ENCODE data around the gene GLT8D1. TPM values are rescaled to one million over a fixed set of nuclear protein-coding genes. Genes with fewer than 3 reads are reported as not detected.

The GLT8D1 gene
- total and polyA plus RNA-seq, 2 donors (not counting 1 experiment from before 2014, with no cell fraction given) = 116 to 160 TPM

DNA sequence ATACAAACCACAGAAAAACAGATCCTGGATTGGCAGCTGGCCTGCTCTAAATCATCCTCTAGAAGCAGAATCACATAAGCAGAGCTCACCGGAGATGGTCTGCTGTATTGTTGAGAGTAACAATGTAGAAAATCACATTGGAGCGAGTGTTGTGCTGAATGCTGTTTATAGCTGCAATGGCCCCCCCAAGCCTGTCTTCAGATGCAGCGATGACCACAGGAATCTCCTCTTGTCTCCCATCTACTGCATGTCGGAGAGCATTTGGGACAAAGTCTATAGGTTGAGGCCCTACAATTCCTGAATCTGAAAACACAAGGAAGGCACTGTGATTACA, 8.0 kb downstream of the GLT8D1 start:
- H3K4me2 ChIP-seq (ENCODE audit: extremely low read depth, insufficient read depth, low read length) = no peak overlapping the region
- no peak for TF ChIP-seq EZH2 (IDR thresholded peaks at IDR 0.05; ENCODE audit: low read length, missing control alignments)
- TF ChIP-seq, protein P1, sequence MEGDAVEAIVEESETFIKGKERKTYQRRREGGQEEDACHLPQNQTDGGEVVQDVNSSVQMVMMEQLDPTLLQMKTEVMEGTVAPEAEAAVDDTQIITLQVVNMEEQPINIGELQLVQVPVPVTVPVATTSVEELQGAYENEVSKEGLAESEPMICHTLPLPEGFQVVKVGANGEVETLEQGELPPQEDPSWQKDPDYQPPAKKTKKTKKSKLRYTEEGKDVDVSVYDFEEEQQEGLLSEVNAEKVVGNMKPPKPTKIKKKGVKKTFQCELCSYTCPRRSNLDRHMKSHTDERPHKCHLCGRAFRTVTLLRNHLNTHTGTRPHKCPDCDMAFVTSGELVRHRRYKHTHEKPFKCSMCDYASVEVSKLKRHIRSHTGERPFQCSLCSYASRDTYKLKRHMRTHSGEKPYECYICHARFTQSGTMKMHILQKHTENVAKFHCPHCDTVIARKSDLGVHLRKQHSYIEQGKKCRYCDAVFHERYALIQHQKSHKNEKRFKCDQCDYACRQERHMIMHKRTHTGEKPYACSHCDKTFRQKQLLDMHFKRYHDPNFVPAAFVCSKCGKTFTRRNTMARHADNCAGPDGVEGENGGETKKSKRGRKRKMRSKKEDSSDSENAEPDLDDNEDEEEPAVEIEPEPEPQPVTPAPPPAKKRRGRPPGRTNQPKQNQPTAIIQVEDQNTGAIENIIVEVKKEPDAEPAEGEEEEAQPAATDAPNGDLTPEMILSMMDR (conservative IDR thresholded peaks at IDR 0.05 in 1 of 2, IDR thresholded peaks at IDR 0.05 in 1 of 2; ENCODE audit: low read depth in 1 of 2, low read length in 2 of 2) = no peak
- no peaks in the 10 kb centered on the region for H3K27me3 ChIP-seq (ENCODE audit: control insufficient read depth, insufficient read depth, low read length)
- H3K9ac ChIP-seq (ENCODE audit: insufficient read depth, low read length) = no peak overlapping the region
- no peaks in the 10 kb centered on the region for H3K9me3 ChIP-seq (ENCODE audit: control insufficient read depth, insufficient read depth, low read depth, low read length)
- H4K20me1 ChIP-seq (ENCODE audit: control insufficient read depth, extremely low read depth, insufficient read depth, low read length) = no peaks in the 10 kb centered on the region
- H3K4me3 ChIP-seq (replicated peaks in 1 of 4; ENCODE audit: control extremely low read depth in 1 of 4, insufficient read depth in 1 of 4, low read depth in 3 of 4, low read length in 4 of 4) = no peak overlapping the region
- H3K36me3 ChIP-seq (ENCODE audit: control insufficient read depth, insufficient read depth, low read length) = peaks cover 20% of the 10 kb centered on the region
- no peaks in the 10 kb centered on the region for H3K4me1 ChIP-seq (ENCODE audit: control insufficient read depth, extremely low read depth, insufficient read depth, low read length)
- DNase-seq (ENCODE audit: low read depth in 2 of 2) = no peak
- peaks cover 18% of the 10 kb centered on the region for H3K79me2 ChIP-seq (ENCODE audit: control insufficient read depth, insufficient read depth, low read length)
- no peak overlapping the region for H2AFZ ChIP-seq (ENCODE audit: low read length)
- no peak overlapping the region for H3K27ac ChIP-seq (ENCODE audit: insufficient read depth, low read length)

DNA sequence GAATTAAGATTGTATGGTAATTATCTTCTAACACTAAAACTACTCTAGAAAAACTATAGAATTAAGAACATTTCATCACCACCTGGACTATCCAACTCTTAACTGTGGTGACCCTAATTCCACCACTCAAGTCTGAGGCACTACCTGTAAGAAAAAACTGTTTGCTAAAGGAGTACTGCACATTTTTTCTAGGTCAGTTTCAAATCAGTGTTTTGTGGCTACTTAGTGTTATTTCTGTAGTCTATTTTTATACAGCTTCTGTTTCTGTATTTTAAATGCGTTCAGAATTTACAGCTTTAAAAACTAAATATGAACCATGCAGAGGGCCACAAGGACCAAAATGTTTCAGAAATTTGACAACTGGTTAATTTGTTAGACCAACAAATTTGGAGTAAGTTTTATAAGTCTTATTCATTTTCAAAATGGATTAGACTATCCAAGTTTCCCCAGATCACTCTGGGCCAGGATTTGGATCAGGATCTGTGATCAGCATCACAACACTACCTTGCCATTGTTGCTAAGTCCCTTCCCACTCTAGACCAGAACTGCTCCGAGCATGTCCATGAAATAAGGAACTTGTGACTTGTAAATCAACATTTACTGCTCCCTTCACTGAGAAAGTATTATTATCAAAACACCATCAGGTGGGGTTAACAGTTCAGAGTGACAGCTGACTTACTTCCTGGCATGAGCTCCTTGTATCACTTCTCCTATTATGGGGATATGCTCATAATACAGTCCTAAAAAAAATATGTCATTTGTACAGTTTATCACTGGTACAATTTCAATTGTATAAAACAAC, 8.6 kb downstream of the GLT8D1 start:
- Histone ChIP-seq H3K79me2 (ENCODE audit: control insufficient read depth, insufficient read depth, low read length) (peaks cover 13% of the 10 kb centered on the region), H3K27ac (ENCODE audit: insufficient read depth, low read length) (no peak overlapping the region), H3K9me3 (ENCODE audit: control insufficient read depth, insufficient read depth, low read depth, low read length) (no peaks in the 10 kb centered on the region), H3K9ac (ENCODE audit: insufficient read depth, low read length) (no peak overlapping the region), H3K4me3 (replicated peaks in 1 of 4; ENCODE audit: control extremely low read depth in 1 of 4, insufficient read depth in 1 of 4, low read depth in 3 of 4, low read length in 4 of 4) (no peak overlapping the region), H3K4me2 (ENCODE audit: extremely low read depth, insufficient read depth, low read length) (no peak overlapping the region), H2AFZ (ENCODE audit: low read length) (no peak overlapping the region), H3K4me1 (ENCODE audit: control insufficient read depth, extremely low read depth, insufficient read depth, low read length) (no peaks in the 10 kb centered on the region), H4K20me1 (ENCODE audit: control insufficient read depth, extremely low read depth, insufficient read depth, low read length) (no peaks in the 10 kb centered on the region), H3K27me3 (ENCODE audit: control insufficient read depth, insufficient read depth, low read length) (no peaks in the 10 kb centered on the region), H3K36me3 (ENCODE audit: control insufficient read depth, insufficient read depth, low read length) (peaks cover 21% of the 10 kb centered on the region)
- no peak for DNase-seq (ENCODE audit: low read depth in 2 of 2)
- TF ChIP-seq, protein P1 (conservative IDR thresholded peaks at IDR 0.05 in 1 of 2, IDR thresholded peaks at IDR 0.05 in 1 of 2; ENCODE audit: low read depth in 1 of 2, low read length in 2 of 2) = no peak
- no peak for TF ChIP-seq EZH2 (IDR thresholded peaks at IDR 0.05; ENCODE audit: low read length, missing control alignments)

DNA sequence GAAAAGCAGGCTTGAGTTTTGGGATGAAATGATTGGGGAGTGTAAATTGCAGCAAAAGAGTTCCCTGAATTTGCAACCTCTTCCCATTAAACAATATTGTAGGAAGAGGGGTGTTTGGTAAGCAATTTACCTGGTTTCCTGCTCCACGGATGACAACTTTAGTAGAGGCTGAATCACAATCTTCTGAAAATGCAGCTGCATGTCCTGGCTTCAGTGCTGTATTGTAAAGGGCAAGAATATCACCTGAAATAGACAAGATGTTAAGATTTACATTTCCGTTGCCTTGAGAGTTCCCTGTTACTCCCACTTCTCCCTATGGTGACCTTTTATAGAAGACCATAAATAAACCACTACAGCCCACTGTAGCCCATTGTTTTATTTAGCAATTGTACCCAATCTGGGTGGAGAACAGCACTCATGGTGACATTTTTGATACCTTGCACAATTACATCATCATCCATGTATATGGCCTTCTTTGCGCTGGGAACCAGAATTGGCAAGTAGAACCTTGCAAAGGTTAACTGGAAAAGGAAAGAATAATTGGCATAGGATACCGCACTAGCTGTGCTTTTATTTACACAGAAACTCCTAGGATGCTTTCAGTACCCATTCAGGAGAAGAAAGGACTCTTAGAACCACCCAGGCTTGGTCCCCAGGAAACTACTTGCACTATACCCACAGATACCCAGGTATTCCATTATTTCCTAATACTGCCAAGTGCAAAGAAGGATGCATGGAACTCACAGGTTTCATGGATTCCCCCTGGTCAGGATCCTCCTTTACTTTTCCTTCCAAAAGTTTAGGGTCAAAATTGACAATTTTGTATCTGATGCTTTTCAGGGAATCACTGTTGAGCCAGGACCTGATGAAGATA, 9.6 kb downstream of the GLT8D1 start:
- Histone ChIP-seq H3K4me1 (ENCODE audit: control insufficient read depth, extremely low read depth, insufficient read depth, low read length) (no peaks in the 10 kb centered on the region), H3K36me3 (ENCODE audit: control insufficient read depth, insufficient read depth, low read length) (peaks cover 24% of the 10 kb centered on the region), H3K9me3 (ENCODE audit: control insufficient read depth, insufficient read depth, low read depth, low read length) (no peaks in the 10 kb centered on the region), H3K4me2 (ENCODE audit: extremely low read depth, insufficient read depth, low read length) (no peak overlapping the region), H3K27me3 (ENCODE audit: control insufficient read depth, insufficient read depth, low read length) (no peaks in the 10 kb centered on the region), H2AFZ (ENCODE audit: low read length) (no peak overlapping the region), H3K27ac (ENCODE audit: insufficient read depth, low read length) (no peak overlapping the region), H4K20me1 (ENCODE audit: control insufficient read depth, extremely low read depth, insufficient read depth, low read length) (no peaks in the 10 kb centered on the region), H3K79me2 (ENCODE audit: control insufficient read depth, insufficient read depth, low read length) (peaks cover 6% of the 10 kb centered on the region), H3K4me3 (replicated peaks in 1 of 4; ENCODE audit: control extremely low read depth in 1 of 4, insufficient read depth in 1 of 4, low read depth in 3 of 4, low read length in 4 of 4) (no peak overlapping the region), H3K9ac (ENCODE audit: insufficient read depth, low read length) (no peak overlapping the region)
- TF ChIP-seq EZH2 (IDR thresholded peaks at IDR 0.05; ENCODE audit: low read length, missing control alignments) = no peak
- TF ChIP-seq, protein P1 (conservative IDR thresholded peaks at IDR 0.05 in 1 of 2, IDR thresholded peaks at IDR 0.05 in 1 of 2; ENCODE audit: low read depth in 1 of 2, low read length in 2 of 2) = no peak
- no peak for DNase-seq (ENCODE audit: low read depth in 2 of 2)

Data from fibroblast of lung (primary cell).